HS-27A (cell line): ENCODE results near the gene NANS.
A peak's percentile ranks its signal among the peaks of the same experiment; 100 is the strongest.
"Not testable (repeated sequence)": the region's sequence is repeated elsewhere in the genome, so short reads cannot be mapped to it uniquely, and the experiment has no call there.

Experiments used
- DNase-seq: peaks from one replicate; pipeline ENCODE4 v3.0.0-alpha.2; 2012; ENCODE audit warnings: low read depth, missing footprints

NANS gene

GRCh38 chr9:98100456-98100855 lies 43.9 kb downstream of the NANS start:
- DNase-seq = no peak

- no peak for DNase-seq
Measured at GRCh38 chr9:98101416-98101815, 44.9 kb downstream of the NANS start.

- DNase-seq = no peak
Measured at GRCh38 chr9:98101868-98102273, 45.3 kb downstream of the NANS start.

- DNase-seq = no peak
Measured at GRCh38 chr9:98104445-98104881, 47.9 kb downstream of the NANS start.

GRCh38 chr9:98105006-98105405 lies 48.5 kb downstream of the NANS start:
- DNase-seq = no peak

GRCh38 chr9:98107926-98108325 lies 51.4 kb downstream of the NANS start:
- no peak for DNase-seq

- no peak for DNase-seq
Measured at GRCh38 chr9:98108531-98109031, 52.0 kb downstream of the NANS start.

GRCh38 chr9:98109052-98109451 lies 52.5 kb downstream of the NANS start:
- DNase-seq = no peak

GRCh38 chr9:98117097-98117496 lies 60.6 kb downstream of the NANS start:
- not testable (repeated sequence) for DNase-seq

GRCh38 chr9:98117984-98118639 lies 61.6 kb downstream of the NANS start:
- DNase-seq = no peak

- peak; percentile 27 for DNase-seq
Measured at GRCh38 chr9:98118640-98119601, 62.4 kb downstream of the NANS start, which contains the start of gene TRIM14. Gene TRIM14, minus strand, starts transcription at chr9:98119222. Its CDS starts 34 bp downstream, at chr9:98119188.

GRCh38 chr9:98120476-98120875 lies 63.9 kb downstream of the NANS start:
- DNase-seq = no peak

- no peak for DNase-seq
Measured at GRCh38 chr9:98121058-98121457, 64.5 kb downstream of the NANS start.

- not testable (repeated sequence) for DNase-seq
Measured at GRCh38 chr9:98124091-98124490, 67.6 kb downstream of the NANS start.

GRCh38 chr9:98124637-98125426 lies 68.3 kb downstream of the NANS start:
- DNase-seq = no peak

- DNase-seq = no peak
Measured at GRCh38 chr9:98127226-98127625, 70.7 kb downstream of the NANS start.

GRCh38 chr9:98128316-98128715 lies 71.8 kb downstream of the NANS start:
- DNase-seq = no peak

GRCh38 chr9:98129451-98129881 lies 72.9 kb downstream of the NANS start:
- DNase-seq = no peak

- not testable (repeated sequence) for DNase-seq
Measured at GRCh38 chr9:98130060-98130459, 73.5 kb downstream of the NANS start.

GRCh38 chr9:98130576-98131228 lies 74.2 kb downstream of the NANS start:
- DNase-seq = no peak

- no peak for DNase-seq
Measured at GRCh38 chr9:98132158-98132557, 75.6 kb downstream of the NANS start.
